GM18507 (cell line): Measurements from ENCODE around the gene HUS1.
"Not testable (repeated sequence)": the region's sequence is repeated elsewhere in the genome, so short reads cannot be mapped to it uniquely, and the experiment has no call there.

Source experiments
- DNase-seq: peaks from one replicate; pipeline ENCODE4 v3.0.0; 2011; ENCODE audit warnings: low read depth; ENCODE audit not compliant: insufficient read length; ENCODE audit errors: extremely low spot score
- FAIRE-seq: peaks from 2 replicates; lab custom pipeline; 2011; peaks lifted over from hg19 to GRCh38; lab: Jason Lieb, UNC

HUS1 gene

DNA sequence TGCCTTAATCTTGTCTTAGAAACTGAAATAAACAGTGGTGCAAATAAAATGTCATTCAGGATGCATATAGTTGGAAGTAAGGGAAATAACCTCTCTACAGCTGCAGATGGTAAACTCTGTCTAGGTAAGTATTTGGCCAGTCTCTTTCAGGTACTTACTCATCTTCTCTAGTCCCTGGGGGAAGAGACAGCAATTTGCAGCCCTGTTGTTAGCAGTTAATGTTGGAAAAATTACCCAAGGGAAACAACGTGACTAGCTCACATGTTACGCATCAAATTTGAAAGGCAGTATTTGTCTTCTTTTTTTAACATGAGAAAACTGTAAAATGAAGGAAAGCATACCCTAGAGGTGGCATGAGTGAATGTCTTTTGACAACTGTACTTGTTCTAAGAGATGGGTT is 3.2 kb upstream of the HUS1 start:
- FAIRE-seq (no peak), DNase-seq (no peak)

DNA sequence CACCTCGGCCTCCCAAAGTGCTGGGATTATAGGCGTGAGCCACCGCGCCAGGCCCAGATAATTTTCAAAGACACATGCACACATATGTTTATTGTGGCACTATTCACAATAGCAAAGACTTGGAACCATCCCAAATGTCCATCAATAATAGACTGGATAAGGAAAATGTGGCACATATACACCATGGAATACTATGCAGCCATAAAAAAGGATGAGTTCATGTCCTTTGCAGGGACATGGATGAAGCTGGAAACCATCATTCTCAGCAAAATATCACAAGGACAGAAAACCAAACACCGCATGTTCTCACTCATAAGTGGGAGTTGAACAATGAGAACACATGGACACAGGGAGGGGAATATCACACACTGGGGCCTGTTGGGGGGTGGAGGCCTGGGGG is 1.2 kb upstream of the HUS1 start:
- not testable (repeated sequence) for FAIRE-seq, DNase-seq

DNA sequence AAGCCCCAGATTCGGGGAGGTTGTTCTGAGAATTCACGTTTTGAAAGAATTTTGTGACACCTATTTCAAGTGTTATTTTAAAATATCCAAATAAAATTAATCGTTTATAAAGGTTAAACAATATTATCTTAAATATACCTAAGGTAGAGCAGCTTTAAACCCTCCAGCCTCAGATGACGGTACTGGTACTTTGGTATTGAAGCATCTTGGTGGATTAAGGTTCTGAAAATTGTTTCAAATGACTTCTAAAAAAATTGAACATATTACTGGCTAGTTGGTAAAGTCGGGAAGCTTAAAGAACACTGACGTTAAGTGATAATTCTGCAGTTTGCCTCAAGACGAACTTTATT is 392 bp upstream of the HUS1 start:
- DNase-seq (no peak), FAIRE-seq (no peak)

DNA sequence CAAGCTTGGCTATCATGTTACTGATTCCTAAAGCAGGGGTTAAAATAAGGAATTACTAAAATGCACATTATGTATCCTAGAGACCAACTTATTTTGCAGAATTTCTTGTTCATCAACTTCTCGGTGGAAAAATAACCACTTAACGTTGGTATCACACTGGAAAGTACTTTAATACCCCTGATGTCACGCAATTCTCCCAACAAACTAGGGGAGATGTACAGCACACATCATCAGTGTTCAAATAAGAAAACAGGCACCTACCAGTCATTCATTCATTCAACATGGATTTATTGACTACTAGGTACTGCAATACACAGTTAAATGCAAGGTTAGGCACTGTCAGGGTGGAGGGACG is 648 bp downstream of the HUS1 start:
- FAIRE-seq, result no peak
- no peak for DNase-seq

DNA sequence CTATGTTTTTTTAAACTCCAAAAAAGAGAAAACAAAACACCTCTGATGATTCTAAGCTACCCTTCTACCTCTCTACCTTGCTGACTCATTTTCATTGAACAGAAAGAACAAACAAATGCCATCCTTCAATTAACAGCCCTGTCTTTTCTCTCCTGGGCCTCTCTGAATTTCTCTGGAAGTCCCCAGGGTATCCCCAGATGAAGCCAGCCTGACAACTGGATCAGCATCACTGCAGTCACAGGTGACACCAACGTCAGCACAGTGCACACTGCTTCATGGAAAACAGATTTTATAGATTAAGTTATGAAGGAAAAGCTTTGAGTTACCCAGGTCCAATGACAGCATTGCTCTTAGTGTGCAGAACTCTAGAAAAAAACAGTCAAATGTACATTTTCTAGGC is 5.7 kb downstream of the HUS1 start:
- DNase-seq (no peak), FAIRE-seq (no peak)

DNA sequence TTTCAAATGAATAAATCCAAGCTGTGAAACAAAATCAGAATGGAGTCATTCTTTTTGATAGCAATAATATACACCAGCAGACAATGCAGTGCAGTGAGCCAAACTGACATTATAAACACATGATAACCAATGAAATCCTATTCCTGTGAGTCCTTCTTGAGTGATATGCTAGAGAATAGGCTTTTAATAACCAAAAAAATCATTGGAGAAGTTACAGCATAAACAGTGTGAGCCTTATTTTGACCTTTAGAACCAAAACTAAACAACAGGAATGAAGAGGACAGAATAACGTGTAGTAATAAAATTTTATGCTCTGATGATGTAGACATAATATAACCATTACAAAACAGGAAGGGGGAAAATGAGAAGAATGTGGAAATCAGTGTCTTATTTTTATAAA is 8.7 kb downstream of the HUS1 start:
- no peak for DNase-seq
- FAIRE-seq, result no peak

DNA sequence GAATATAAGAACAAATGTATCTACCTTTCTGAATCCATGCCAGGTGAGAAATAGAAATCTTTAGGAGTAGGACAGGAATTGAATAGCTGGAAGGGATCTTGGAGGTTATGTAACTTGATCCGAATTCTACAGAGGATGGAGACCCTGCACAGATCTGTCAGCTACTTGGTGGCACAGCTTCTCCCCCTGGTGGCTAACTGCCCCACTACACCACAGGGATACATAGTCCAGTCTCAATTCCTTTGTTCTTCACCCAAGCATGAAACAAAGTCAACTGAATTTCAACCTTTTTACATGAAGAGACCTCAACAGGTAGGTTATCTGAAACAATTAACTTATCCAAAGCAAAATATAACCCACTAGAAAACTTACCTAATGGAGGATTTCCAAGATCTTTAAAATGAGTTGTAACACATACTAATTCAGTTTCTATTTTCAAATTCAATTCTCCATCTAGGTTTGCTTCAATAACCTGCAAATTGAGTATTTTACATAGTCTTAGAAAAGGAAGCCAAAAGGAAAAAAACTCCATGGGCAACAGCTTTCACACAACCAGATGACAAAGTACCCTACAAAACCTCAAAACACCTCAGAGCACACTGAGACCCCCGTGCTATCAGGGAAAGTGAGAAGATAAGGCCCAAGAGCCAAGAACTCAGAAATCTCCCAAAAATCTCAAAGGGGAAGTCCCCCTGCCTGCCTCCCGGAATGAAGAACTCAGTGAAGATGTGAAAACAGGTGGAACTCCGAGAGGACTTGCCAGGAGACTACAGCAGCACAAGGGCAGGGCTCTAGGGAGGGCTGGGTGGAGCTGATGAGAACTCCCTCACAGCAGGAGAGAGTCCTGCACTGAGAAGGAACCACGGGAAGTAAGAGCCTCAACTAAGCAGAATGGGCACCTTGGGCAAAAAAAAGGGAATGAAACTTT is 10.3 kb downstream of the HUS1 start:
- DNase-seq, result peak; percentile 35
- FAIRE-seq, result peak; percentile 64

DNA sequence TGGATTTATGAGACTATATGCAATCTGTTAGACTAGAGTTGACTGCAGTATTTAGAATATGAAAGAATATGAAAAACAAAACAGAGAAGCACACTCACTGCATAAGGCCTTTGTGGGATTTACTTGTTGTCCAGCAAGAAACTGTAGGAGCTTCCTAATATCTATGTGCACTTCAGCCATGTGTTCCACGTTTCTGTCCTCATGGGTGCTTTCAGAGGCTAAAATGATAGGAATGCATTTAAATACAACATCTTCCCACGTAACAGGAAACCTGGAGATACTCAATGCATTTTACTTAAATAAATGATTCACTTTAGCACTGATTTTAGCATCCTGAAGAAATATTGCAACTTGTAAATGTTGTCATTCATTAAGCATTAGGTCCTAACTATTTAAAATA is 11.7 kb downstream of the HUS1 start:
- FAIRE-seq (no peak), DNase-seq (no peak)

DNA sequence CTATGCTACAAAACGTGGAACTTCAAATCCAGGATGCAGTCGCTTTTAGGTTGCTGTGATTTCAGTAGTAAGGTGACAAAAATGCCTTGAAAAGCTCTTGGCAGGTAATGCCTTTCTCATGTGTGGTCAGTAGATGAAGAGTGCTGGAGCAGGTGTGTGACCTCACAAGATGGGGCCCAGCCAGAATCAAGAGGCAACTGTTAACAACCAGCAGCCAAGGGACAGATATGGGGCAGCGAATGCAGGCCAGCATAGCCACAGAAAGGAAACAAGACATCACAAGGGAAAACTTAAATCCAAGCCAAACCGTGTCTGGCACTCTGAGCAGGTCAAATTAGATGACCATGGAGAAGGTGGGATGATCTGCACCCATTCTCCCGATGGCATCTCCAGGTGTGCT is 12.3 kb downstream of the HUS1 start:
- DNase-seq (no peak), FAIRE-seq (no peak)

DNA sequence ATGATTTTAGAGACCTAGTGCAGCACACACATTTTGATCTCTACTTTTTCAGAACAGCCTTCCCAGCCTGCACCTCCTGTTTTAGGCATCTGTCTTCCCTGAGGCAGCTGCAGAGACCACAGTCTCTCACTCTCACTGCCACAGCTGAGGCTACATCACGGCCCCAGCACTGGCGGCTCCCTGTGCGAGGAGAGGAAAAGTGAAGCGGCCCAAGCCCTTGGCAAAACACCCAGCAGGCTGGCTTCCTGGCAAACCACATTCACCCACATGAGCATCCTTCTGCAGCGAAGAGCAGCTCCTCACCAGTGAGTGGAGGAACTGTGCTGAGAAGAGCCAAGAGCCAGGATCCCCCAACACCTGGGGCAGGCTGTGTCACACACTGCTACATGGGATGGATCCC is 14.0 kb downstream of the HUS1 start:
- FAIRE-seq, result no peak

DNA sequence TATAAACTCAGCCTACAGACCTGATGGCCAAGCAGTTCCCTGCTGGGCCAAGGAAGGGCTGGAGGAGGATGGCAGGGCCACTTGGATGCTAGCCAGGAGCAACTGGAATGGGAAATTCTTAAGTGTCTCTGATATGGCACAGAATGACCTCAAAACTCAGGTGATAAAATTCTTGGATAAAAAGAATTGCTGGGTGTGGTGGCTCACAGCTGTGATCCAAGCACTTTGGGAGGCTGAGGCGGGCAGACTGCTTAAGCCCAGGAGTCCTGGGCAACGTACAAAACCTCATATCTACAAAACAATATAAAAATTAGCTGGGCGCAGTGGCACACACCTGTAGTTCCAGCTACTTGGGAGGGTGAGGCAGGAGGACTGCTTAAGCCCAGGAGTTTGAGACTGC is 17.2 kb downstream of the HUS1 start:
- DNase-seq (no peak), FAIRE-seq (no peak)

More for the DNA sequence above, 14.0 kb downstream of the HUS1 start:
- no peak for DNase-seq

DNA sequence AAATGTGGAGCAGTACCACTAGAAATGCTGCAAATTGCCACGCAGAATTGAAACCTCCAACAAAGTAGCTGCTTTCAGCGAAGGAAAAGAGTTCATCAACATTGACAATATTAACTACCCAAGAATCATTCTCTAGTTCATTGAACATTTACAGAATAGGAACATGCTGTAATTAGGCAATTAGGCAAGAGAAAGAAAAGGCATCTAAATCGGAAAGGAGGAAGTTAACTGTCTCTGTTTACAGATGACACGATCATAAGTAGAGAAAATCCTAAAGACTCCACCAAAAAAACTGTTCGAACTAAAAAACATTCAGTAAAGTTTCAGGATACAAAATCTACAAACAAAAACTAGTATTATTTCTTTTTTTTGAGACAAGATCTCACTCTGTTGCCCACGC is 22.3 kb downstream of the HUS1 start:
- no peak for FAIRE-seq

DNA sequence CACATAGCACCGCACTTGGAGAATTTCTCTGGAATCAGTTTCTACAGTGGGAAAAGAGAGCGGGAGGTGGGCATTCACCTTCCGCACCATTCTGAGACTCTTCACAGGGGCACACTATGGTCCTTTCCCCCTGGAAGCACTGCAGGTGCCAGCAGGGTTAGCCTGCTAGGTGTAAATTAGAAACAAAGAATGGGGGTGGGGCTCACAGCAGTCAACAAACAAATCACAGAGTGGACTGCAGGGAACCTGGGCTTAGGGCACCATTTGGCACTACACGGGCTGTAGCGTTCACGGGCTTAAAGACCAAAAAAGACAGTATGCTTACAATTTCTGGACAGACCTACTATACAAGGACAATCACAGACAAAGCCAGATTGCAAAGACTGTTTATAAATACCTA is 23.2 kb downstream of the HUS1 start:
- no peak for FAIRE-seq
- no peak for DNase-seq

More for the DNA sequence above, 22.3 kb downstream of the HUS1 start:
- DNase-seq, result no peak

DNA sequence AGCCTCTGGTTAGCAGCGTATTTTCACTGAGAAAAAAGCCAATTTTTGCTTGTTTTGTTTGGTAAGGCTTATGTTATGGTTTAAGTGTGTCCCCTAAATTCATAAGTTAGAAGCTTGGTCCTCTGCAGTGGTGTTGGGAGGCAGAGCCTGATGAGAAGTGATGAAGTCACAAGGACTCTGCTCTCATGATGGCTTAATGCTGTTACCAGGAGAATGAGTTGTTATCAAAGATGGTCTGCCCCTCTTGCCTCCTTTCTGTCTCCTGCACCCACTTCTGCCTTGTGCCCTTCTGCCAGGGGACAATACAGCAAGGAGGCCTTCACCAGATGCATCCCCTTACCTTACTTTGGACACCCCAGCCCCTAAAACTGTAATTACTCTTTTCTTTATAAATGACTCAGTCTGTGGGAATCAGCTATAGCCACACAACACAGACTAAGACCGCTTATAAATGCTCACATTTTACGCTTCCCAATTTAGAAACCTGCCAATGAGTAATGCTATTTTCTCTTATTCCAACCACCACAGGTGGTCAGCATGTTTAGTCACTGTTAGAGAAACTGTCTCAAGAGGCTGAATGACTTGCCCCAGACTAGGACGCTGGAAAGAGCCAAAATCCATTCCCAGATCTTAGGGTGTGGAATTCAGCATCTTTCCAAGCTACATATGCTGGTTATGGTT is 25.0 kb downstream of the HUS1 start:
- FAIRE-seq, result no peak
- DNase-seq, result no peak

DNA sequence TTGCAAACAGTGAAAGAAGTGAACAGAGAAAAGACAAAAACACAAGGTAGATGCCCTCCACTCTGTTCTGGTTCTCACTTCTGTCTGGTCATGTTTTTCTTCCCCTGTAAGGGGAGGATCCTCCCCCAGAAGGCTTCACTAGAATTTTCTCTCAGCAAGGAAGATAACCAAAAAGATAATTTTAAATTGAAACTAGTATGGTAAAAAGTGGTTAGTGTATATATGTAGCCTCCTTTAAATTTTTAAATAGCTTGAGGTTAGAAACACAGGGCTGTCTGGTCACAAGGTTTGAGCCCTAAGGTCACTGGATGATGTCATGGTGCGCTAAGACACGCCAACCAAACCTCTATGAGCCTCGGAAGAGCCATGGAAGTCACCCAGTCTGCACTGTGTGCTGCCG is 25.6 kb downstream of the HUS1 start:
- DNase-seq (no peak), FAIRE-seq (no peak)

DNA sequence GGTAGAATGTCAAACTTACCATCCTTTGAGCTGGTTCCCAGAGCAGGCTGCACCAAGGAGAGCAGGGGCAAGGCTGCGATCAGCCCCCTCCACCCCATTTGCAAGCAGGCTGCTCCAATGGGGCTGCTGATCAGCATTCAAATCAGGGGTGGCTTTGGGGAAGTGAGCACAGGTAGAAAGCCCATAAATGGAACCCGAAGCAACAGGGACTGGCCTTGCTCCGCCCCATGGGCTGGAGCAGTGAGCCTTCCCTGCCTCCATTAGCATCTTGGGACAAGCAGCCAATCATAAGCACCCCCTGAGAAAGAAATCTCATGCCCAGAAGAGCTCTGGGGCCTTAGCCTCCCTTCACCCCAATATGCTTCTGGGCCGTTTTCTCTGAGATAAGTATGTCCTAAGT is 27.2 kb downstream of the HUS1 start:
- no peak for FAIRE-seq

DNA sequence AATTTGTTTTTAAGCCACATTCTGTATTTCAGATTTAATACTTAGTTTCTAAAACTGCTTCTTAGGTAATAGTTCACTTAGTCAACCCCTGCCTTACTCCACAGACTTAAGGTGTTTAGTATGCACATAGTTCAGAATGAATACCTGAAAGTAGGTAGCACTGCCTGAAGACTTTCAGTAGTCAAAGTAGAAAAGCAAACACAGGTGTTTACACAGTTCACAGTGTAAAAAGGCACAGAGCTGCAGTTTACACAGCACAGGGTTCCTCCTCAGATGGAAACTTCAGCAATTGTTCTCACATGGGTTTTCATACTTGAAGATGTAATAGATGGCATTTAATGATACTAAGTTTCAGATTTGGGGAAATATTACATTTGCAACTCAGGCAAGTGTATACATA is 28.0 kb downstream of the HUS1 start:
- no peak for DNase-seq
- no peak for FAIRE-seq

More for the DNA sequence above, 27.2 kb downstream of the HUS1 start:
- DNase-seq, result no peak

DNA sequence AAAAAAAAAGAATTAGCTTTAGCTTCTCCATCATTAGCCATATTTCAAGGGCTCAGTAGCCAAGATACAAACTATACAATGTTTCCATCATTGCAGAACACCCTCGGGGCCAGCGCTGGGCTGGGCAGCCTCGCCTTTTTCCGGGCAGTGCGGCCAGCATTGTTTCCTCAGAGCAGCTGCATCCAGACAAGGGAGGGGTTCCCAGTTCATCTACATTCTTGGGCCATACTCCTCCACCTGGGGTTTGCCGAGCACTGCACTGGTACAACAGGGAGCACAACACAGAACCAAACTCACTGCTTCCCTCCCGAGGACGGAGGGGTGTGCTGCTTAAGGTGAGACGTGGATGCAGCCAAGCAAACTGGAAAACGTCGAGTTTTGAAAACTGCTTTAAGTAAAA is 28.7 kb downstream of the HUS1 start:
- DNase-seq (no peak), FAIRE-seq (no peak)

DNA sequence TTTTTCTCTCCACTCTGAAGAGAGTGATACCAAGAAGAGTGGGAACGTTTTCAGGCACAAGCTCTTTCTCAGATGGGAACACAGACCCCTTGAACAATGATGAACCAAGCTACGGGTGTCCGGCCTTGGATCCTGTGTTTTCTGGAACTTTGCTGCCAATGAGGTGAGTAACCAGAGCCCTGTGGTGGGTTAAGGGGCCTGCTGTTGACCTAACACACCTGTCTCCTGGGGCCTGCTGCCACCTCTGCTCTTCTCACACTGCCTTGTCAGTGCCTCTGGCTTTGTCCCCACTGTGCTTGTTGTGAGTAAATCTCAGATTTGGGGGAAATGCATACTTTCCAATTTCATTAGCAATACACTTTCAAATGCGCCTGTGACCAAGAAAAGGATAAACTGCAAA is 29.7 kb downstream of the HUS1 start:
- no peak for FAIRE-seq
- no peak for DNase-seq

DNA sequence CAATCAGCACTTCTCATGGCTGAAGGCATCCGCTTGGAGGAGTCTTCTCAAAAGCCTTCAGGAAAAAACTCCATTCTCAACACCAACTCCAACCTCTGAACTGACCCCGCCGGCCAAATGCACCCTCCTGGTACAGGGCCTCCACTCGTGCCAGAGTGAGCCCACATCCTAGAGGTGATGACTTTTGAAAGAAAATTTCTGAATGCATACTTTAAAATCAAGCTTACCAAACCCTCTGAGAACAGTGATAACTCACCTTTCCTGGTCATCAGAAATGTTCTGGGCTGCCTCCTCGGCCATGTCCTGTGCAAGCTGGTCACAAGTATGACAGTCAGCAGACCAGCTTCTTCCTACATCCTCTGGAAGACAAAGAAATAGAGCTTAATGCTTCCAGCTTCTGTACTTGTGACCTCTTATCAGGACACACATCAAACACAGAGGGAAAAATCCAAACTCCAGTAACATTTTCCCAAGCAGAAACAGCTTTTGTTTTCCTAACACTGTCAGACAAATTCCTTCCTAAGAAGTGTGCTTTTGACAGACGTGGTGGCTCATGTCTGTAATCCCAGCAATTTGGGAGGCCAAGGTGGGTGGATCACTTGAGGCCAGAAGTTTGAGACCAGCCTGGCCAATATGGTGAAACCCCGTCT is 31.1 kb downstream of the HUS1 start, which contains the start of gene PKD1L1:
Gene PKD1L1, minus strand, starts transcription at position 326 of the 650 bp plus-strand sequence. Its CDS starts 26 bp downstream, at position 300.
- FAIRE-seq (no peak), DNase-seq (no peak)

DNA sequence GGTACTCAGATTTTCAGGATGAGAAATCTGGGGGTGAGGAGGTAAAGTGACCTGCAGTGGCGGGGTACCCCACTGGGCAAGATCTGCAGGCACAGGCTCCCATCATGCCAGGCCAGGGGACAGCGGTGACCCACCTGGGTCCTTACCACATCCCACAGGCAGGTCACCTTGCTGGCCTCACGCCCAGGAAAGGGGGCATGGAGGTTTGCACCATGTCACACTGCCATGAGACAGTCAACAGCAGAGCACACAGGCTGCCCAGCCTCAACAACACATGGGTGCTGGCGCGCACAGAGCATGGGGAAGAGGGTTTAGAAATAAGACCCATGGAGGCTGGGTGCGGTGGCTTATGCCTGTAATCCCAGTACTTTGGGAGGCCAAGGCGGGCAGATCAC is 32.1 kb downstream of the HUS1 start:
- FAIRE-seq (no peak), DNase-seq (no peak)
